Adipose tissue (tissue), 3 donors: ENCODE data around the gene GCNT4. TPM values are rescaled to one million over a fixed set of nuclear protein-coding genes. Genes with fewer than 3 reads are reported as not detected.

Experiments used
- H3K27ac ChIP-seq: one replicate; pipeline ENCODE4 v1.5.1; 2013; ENCODE audit warnings: low read depth, low read length
- whole genome bisulfite sequencing, 3 donors: extraction: QIAGEN DNeasy Blood & Tissue Kit; methylation state at CpG; one replicate each; pipeline ENCODE4 v1.1.7; 2013; 5-methylcytosine and 5-hydroxymethylcytosine counted together
- polyA plus RNA-seq, 3 donors: library from polyadenylated mRNA; stranded (reverse); fragments of 200-250 nt; gene quantifications; one replicate each; pipeline ENCODE4 v1.2.3, GENCODE V29; 2013
- donor health status: healthy with polysubstance abuse.
- donor health status: Bipolar disorder and iron deficiency.
- donor health status: healthy.

The GCNT4 gene
- polyA plus RNA-seq, 3 donors = 0.34 to 0.91 (median 0.68) TPM

DNA sequence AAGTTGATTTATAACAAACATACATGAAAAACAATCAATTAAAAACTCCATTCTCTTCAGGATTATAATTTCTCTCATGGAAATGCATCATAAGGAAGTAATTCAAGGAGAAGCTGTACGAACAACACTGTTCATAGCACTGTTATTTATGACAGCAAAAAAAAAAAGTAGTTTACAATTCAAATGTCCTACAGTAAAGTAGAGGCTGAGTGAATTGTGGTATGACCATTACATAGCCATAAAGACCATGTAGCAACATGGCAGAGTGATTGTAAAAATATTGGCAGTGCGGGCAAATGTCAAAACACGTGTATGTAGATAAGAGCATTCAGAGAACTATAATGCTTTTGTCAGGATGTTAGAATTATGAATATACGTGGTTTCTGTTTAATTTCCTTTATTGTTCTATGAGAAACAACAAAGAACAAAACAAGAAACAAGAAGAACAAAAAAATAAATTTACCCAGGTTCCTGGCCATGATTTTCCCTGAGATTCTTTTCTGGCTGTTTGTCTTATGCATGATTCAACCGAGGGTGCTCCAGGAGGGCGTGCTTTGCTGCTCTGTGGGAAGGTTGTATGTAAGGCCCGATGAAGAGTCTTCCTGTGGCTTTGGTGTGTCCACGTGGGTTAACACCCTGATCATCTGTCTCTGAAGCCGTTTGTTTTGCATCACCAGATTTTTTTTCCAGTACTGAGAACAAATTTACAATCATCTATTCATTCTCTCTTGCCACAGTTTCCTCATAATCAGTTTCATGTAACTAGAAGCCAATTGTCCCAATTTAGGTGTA is 28.8 kb downstream of the GCNT4 start:
- no peak overlapping the region for H3K27ac ChIP-seq
- 56 to 70% (median 64%) methylated on average over 9 of the region's 9 CpGs for WGBS, 3 donors

DNA sequence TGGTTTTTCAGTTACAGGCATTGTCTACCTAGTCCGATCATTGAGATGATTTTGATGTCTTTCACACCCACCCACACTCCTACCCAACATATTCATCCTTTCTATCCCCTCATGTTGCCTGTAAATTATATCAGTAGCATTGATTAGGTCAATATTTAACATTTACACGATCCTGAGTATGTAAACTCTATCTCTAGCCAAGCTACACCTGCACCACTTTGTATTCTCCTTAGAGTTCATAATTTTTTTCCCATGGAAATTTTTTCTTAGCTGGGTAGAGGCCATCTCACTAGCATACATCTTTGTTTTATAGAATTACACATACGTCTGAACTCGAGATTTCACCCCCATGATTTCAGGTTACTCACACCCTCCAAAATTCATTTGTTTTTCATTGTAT is 30.6 kb downstream of the GCNT4 start:
- H3K27ac ChIP-seq = no peak overlapping the region
- 41 to 89% (median 76%) methylated on average over 4 of the region's 4 CpGs for WGBS, 3 donors

DNA sequence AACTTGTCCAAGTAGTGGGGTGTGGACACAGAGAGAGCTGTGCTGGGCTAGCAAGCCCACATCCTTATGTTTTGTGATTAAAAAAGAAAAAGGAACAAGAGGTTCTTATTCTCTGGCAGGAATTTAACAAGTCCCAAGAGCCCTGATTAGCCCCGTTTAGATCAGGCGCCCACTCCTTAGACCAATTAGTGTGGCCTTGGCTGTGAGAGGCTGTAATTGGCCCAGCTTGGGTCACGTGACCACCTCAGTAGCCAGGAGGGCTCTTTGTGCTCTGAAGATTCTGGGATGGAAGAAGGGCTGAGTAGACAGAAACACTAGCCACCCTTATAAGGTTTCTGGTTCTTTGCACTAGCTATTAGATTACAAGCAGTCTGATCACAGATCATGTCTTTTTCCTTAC is 31.1 kb downstream of the GCNT4 start:
- WGBS, 3 donors = 22 to 58% (median 39%) methylated on average over 3 of the region's 3 CpGs
- no peak overlapping the region for H3K27ac ChIP-seq

DNA sequence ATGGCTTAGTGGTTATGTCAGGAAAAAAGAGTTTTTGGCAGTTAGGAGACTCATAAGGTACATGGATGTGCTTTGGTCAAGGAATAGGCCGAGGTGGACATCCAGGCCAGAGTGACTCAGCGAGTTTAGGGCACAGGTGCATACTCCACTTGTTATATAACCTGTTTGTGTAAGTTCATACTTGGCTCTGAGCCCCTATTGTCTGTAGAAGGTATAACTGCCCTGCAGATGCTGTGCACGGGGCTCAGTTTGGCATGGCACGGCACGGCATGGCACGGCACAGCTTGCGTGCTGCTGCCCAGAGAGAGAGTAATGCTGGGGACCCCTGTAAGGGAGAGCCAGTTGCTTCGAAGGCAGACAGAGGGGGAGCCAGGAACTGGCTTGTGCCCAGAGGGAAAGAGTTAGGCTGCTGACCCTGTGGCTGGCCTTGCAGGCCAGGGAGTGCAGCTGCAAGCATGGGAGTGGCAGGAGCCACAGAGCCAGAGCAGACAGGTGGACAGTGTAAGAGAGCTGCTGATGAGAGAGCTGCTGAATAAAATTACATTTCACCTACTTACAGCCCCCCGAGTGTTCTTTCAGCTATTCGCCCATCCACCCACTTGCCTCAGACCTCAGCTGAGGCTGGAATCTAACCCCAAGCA is 32.2 kb downstream of the GCNT4 start:
- H3K27ac ChIP-seq = no peak overlapping the region
- 64 to 86% (median 84%) methylated on average over 10 of the region's 10 CpGs for WGBS, 3 donors

DNA sequence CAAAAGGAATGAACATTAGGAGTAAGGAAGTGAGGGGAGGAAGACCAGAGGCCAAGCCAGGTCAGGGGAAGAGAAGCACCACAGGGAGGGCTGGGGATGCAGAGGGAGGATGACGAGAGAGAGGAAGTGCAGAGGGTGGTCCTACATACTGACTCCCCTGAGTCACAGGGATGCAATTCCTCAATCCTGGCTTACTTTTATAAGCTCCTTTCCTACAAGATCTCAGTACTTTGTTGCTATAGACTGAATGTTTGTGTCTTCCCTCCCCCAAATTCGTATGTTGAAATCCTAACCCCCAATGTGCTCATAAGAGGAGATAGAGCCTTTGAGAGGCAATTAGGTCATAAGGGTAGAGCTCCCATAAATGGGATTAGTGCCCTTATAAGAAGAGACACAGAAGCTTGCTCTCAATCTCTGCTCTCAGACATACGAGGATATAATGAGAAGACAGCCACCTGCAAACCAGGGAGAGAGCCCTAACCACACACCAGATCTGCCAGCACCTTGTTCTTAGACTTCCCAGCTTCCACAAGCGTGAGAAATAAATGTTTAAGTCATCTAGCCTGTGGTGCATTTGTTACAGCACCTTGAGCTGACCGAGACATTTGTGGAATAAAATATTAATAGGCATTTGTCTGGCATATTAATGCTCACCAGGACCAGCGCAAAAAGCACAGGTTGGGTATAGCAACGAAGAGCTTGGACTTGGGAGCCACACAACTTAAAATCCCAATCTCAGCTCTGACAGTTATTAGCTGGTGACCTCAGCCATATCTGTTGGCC is 33.4 kb downstream of the GCNT4 start:
- H3K27ac ChIP-seq = no peak overlapping the region
- WGBS, 3 donors = 73 to 82% (median 77%) methylated on average over 7 of the region's 7 CpGs

DNA sequence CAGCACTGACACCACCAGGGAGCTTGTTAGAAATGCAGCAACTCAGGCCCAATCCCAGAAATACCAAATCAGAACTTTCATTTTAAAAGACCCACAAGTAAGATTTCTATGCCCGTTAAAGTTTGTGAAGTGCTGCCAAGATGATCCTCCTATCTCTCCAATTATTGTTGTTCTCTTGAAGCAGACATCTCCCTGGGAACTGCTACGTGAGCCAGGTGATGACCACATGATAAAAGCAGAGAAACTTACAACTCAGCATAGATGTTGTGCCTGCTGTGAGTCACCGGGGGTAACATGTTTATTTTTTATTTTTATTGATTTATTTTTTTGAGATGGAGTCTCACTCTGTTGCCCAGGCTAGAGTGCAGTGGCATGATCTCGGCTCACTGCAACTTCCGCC is 34.4 kb downstream of the GCNT4 start:
- 84 to 87% (median 86%) methylated on average over 5 of the region's 5 CpGs for WGBS, 3 donors

DNA sequence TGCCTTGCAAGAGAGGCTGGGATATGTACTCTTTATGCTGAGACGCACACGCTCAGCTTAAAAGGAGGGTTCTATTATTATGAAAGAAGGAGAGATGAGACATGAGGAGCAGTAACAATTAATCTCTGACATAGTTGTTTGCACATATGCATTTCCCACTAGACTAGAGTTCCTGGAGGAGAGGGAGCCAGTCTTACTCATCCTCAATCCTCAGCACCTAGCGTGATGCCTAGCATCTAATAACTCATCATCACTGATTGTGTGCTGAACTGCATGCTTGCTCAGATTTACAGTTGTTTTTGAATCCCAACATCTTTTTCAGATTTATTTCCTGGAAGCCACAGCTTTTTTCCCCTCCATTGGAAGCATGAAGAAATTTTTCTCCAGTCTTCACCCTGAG is 35.5 kb downstream of the GCNT4 start:
- no peak overlapping the region for H3K27ac ChIP-seq
- WGBS, 3 donors = 83 to 91% (median 88%) methylated on average over 3 of the region's 3 CpGs

More for the DNA sequence above, 34.4 kb downstream of the GCNT4 start:
- no peak overlapping the region for H3K27ac ChIP-seq

DNA sequence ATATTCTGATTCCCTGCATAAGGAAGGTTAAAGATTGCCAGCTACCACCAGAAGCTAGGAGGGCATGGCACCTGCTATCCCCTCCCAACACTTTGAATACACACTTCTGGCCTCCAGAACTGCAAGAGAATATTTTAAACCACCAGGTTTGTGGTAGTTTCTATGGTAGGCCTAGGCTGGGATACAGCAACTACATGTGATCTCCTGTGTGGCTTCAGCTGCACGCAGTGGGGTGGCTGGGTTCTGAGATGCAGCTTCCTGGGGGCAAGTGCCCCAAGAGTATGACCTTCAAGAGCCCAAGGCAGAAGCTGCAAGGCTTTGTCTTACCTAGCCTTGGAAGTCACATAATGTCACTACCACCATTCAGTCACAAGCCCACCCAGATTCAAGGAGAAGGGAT is 39.6 kb downstream of the GCNT4 start:
- no peak overlapping the region for H3K27ac ChIP-seq
- 88 to 100% (median 97%) methylated on average over 1 of the region's 1 CpG for WGBS, 3 donors

DNA sequence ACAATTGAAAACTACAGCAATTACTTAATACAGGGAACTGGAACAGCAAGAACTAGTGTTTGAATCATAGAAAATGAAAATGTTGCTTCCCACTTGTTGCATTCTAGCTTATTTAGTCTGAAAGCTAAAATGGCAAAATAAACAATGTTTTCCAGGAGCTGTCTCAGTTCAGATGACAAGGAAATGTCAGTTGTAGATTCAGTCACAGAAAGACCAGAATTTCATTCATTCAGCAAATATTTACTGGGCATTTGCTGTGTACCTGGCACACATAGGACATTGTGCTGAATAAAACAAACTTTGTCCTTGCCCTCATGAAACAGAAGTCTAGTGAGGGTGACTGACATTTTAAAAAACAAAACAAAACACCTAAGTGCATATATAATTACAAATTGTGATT is 41.5 kb downstream of the GCNT4 start:
- H3K27ac ChIP-seq = no peak overlapping the region

DNA sequence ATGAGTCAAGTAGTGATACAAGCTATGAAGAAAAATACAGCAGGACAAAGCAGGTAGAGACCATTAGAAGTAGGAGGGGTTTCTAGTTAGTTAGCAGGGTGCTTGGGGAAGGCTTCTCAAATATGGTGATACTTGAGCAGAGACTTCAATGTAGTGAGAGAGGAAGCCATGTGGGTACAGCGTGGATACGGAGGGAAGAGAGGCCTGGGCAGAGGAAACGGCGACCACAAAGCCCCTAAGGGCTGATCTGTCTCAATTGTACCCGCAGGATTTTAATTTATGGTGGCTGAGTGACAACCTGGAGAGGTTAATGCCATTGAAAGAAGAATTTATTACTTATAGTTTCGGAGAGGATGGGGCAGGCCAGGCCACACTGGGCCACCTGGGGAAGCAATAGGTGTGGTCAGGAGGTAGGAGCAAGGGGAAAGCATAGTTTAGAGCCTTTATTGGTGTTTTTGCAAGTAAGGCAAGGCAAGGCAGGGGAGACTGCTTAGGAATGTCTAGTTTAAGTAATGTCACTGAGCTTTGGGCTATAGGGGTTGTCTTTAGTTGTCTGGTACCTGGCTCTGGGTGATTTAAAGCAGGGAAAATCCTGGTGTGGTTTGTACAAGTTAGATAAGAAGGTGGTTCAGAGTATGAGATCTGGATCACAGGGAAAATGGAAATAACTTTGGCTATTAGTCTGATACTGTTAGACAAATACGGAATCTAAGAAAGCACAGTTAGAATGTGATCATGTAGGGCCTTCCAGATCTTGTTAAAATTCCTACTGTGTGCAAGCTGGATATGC is 42.6 kb downstream of the GCNT4 start:
- H3K27ac ChIP-seq = no peak overlapping the region
- 37 to 65% (median 41%) methylated on average over 7 of the region's 7 CpGs for WGBS, 3 donors

DNA sequence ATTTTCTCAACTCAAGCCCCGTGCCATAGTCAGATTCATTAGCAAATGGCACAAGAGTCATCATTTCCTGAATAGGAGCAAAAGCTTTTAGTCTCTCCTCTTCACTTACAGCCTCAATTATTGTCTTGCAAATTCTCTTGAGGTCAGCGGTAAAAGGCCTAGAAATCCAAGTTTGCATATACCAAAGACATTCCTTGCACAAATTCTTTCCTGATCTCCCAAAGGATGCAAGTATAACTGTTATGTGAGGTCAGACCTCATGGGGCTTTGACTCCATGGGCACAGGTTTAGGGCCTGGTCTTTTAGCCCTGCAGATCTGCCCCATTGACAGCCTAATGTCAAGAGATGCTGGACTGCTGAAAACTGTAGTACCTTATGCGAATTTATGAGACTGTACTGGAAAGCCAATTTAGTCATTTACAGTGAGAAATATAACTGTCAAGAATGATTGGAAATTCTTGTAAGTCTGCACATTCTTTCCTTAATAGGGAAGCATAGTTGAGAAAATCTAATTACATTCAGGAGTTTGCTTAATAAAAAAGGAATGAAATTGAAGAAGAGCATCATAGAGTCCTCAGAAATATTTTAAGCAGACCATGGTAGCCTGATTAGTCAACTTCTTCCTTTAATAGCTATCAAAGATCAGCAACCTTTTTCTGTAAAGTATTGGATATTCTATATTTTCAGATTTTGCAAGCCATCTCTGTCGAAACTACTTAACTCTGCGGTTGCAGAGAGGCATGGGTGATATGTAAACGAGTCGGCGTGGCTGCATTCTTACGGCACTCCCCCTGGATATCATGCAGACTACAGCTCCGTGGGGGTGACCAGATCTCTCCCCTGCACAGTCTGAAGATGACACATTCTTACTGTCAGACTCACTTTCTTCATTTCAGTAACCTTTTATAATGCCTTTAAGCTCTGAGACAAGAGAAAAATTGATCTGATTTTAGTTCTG is 45.2 kb downstream of the GCNT4 start:
- WGBS, 3 donors = 69 to 89% (median 74%) methylated on average over 10 of the region's 10 CpGs
- H3K27ac ChIP-seq = no peak overlapping the region

DNA sequence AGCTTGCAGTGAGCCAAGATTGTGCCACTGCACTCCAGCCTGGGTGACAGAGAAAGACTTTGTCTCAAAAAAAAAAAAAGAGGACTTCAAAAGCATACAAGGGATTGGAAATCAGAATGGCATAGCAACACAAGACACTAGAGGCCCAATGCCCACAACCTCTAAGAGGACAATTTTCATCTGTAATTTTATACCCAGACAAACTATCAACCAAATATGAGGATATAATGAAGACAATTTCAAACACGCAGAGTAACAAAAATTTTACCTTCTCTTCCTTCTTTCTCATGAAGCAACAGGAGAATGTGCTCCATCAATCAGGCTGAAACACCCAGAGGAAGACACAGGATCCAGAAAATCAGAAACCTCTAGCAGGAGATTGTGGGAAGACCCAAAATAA is 46.8 kb downstream of the GCNT4 start:
- H3K27ac ChIP-seq = no peak overlapping the region
- 0 to 60% (median 50%) methylated on average over 1 of the region's 1 CpG for WGBS, 3 donors

Other genes with a start within 250 kb of the GCNT4 start
- gene FAM169A, start 186.2 kb downstream of the GCNT4 start, polyA plus RNA-seq = under 1 TPM in 2 of 3 donors, not detected in 1; 0.30 to 0.39 TPM
- gene ANKRD31, start 184.3 kb upstream of the GCNT4 start, polyA plus RNA-seq = under 1 TPM in 2 of 3 donors, not detected in 1; 0.08 to 0.12 TPM